ENCODE measurements around the gene MTURN. TPM values are rescaled to one million over a fixed set of nuclear protein-coding genes. Genes with fewer than 3 reads are reported as not detected.

The MTURN gene
- total and polyA plus RNA-seq, 2 donors from 2014 or later, result 54.7 to 80.1 TPM

DNA sequence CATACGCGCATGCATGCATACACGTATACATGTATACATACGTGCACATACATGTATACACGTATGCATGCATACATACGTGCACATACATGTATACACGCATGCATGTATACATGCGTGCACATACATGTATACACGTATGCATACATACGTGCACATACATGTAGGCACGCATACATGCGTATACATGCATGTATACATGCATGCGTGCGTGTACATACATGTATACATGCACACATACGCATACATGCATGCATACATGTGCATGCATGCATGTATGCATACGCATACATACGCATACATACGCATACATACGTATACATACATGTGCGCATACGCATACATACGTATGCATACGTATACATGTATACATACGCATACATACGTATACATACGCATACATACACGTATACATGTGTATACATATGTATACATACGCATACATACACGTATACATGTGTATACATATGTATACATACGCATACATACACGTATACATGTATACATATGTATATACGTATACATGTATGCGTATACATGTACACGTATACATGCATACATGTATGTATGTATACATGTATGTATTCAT, 19.0 kb upstream of the MTURN start:
- Histone ChIP-seq H3K36me3 (ENCODE audit: control insufficient read depth in 2 of 3, insufficient read depth in 3 of 3, low read length in 3 of 3) (peaks cover 0 to 4% (median 0%) of the 10 kb centered on the region in 3 donors), H3K4me1 (ENCODE audit: control insufficient read depth in 2 of 3, insufficient read depth in 2 of 3, low read depth in 1 of 3, low read length in 3 of 3) (no peaks in the 10 kb centered on the region), H3K27ac (ENCODE audit: low read depth in 2 of 2, low read length in 2 of 2) (no peak overlapping the region), H3K27me3 (ENCODE audit: control insufficient read depth, insufficient read depth, low read length) (no peaks in the 10 kb centered on the region), H3K9ac (ENCODE audit: low read length in 3 of 3) (no peak overlapping the region), H3K9me3 (ENCODE audit: control insufficient read depth in 2 of 3, insufficient read depth in 1 of 3, low read length in 3 of 3) (peaks cover 0 to 7% (median 3%) of the 10 kb centered on the region in 3 donors), H3K4me3 (ENCODE audit: low read length in 3 of 3) (no peak overlapping the region)
- TF ChIP-seq, protein P1, sequence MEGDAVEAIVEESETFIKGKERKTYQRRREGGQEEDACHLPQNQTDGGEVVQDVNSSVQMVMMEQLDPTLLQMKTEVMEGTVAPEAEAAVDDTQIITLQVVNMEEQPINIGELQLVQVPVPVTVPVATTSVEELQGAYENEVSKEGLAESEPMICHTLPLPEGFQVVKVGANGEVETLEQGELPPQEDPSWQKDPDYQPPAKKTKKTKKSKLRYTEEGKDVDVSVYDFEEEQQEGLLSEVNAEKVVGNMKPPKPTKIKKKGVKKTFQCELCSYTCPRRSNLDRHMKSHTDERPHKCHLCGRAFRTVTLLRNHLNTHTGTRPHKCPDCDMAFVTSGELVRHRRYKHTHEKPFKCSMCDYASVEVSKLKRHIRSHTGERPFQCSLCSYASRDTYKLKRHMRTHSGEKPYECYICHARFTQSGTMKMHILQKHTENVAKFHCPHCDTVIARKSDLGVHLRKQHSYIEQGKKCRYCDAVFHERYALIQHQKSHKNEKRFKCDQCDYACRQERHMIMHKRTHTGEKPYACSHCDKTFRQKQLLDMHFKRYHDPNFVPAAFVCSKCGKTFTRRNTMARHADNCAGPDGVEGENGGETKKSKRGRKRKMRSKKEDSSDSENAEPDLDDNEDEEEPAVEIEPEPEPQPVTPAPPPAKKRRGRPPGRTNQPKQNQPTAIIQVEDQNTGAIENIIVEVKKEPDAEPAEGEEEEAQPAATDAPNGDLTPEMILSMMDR (IDR thresholded peaks at IDR 0.05; ENCODE audit: borderline replicate concordance, extremely low read depth, insufficient read depth), result no peak
- no peak for DNase-seq
- intact Hi-C loops (cut with DNase I), result no loop called here
- no peak for FAIRE-seq

DNA sequence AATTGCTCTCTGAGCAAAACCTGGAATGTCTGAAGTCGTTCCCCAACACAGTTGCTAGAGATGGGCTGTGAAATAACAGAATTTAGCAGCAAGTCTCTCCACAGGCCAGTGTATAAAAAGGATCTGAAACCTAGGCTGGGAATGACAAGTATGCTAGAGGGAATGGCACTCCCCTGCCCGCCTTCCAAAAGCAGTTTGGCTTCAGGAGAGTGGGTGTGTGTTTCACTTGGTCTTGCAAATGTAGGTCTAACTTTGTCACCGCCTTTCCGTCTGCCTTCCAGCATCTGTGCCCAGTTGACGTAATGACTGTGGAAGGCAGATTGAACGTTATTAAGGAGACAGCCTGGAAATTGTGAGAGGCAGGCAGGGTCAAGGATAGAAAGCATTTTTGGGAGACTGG, 18.0 kb upstream of the MTURN start:
- Histone ChIP-seq H3K4me1 (ENCODE audit: control insufficient read depth in 2 of 3, insufficient read depth in 2 of 3, low read depth in 1 of 3, low read length in 3 of 3) (no peaks in the 10 kb centered on the region), H3K36me3 (ENCODE audit: control insufficient read depth in 2 of 3, insufficient read depth in 3 of 3, low read length in 3 of 3) (peaks cover 0 to 4% (median 0%) of the 10 kb centered on the region in 3 donors), H3K9ac (ENCODE audit: low read length in 3 of 3) (no peak overlapping the region), H3K27me3 (ENCODE audit: control insufficient read depth, insufficient read depth, low read length) (no peaks in the 10 kb centered on the region), H3K9me3 (ENCODE audit: control insufficient read depth in 2 of 3, insufficient read depth in 1 of 3, low read length in 3 of 3) (peaks cover 0 to 7% (median 3%) of the 10 kb centered on the region in 3 donors), H3K27ac (ENCODE audit: low read depth in 2 of 2, low read length in 2 of 2) (no peak overlapping the region), H3K4me3 (ENCODE audit: low read length in 3 of 3) (no peak overlapping the region)
- TF ChIP-seq, protein P1 (IDR thresholded peaks at IDR 0.05; ENCODE audit: borderline replicate concordance, extremely low read depth, insufficient read depth), result no peak
- FAIRE-seq (no peak), DNase-seq (no peak)
- intact Hi-C loops (cut with DNase I), result no loop called here

DNA sequence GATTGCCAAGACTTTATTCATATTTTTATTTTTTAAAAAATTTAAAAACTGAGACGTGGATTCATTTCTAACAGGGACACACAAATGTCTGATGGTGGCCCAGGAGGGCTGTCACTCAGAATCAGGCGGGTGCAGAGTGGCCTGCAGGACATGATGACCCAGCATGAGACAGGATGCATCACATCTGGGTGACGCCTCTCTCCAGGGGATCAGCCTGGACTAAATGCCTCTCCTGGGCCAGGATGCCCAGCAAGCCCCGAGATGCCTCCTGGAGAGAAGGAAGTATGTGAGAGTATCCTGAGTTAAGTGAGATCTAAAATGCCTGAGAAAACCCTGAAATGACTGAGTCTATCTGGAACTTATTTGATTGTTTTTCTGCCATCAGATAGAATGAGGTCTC, 16.9 kb upstream of the MTURN start:
- Histone ChIP-seq H3K9me3 (ENCODE audit: control insufficient read depth in 2 of 3, insufficient read depth in 1 of 3, low read length in 3 of 3) (peaks cover 0 to 6% (median 3%) of the 10 kb centered on the region in 3 donors), H3K27me3 (ENCODE audit: control insufficient read depth, insufficient read depth, low read length) (no peaks in the 10 kb centered on the region), H3K4me1 (ENCODE audit: control insufficient read depth in 2 of 3, insufficient read depth in 2 of 3, low read depth in 1 of 3, low read length in 3 of 3) (no peaks in the 10 kb centered on the region), H3K36me3 (ENCODE audit: control insufficient read depth in 2 of 3, insufficient read depth in 3 of 3, low read length in 3 of 3) (peaks cover 0 to 4% (median 0%) of the 10 kb centered on the region in 3 donors), H3K9ac (ENCODE audit: low read length in 3 of 3) (no peak overlapping the region), H3K4me3 (ENCODE audit: low read length in 3 of 3) (no peak overlapping the region), H3K27ac (ENCODE audit: low read depth in 2 of 2, low read length in 2 of 2) (no peak overlapping the region)
- FAIRE-seq (no peak), DNase-seq (no peak)
- TF ChIP-seq, protein P1 (IDR thresholded peaks at IDR 0.05; ENCODE audit: borderline replicate concordance, extremely low read depth, insufficient read depth), result no peak
- intact Hi-C loops (cut with DNase I), result no loop called here

Measured in kidney (tissue), 14 donors.